Sigmoid colon (tissue), 4 donors: ENCODE measurements around the gene ADK.

Source experiments
- EP300 ChIP-seq, 4 donors: sonication (generic); formaldehyde crosslinking; IDR thresholded peaks; one replicate each; pipeline ENCODE4 v1.6.1; 2017; ENCODE audit warnings: antibody characterized with exemption in 4 of 4
- TF ChIP-seq, protein P1 (sequence below), 4 experiments: fragments of 450-650 bp in 3 of 4; fragments of 200-600 bp in 1 of 4; IDR thresholded peaks; one replicate each; pipeline ENCODE4 v1.5.1; 2016 to 2019; ENCODE audit warnings: antibody characterized with exemption in 4 of 4, mild to moderate bottlenecking in 3 of 4, moderate library complexity in 2 of 4

DNA sequence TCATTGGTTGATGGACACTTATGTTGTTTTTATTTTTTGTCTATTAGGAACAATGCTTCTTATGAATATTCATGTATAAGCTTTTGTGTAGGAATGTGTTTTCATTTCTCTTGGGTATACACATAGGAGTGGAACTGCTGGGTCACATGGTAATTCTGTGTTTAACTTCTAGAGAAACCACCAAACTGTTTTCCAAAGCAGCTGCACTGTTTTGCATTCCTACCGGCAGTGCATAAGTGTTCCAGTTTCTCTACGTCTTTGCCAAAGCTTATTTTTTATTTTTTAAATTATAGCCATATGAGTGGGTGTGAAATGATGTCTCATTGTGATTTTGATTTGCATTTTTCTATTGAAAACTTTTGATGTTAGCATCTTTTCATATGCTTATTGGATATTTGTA is 51.3 kb downstream of the ADK start:
- no peak for TF ChIP-seq EP300 (IDR thresholded peaks at IDR 0.05)
- TF ChIP-seq, protein P1, sequence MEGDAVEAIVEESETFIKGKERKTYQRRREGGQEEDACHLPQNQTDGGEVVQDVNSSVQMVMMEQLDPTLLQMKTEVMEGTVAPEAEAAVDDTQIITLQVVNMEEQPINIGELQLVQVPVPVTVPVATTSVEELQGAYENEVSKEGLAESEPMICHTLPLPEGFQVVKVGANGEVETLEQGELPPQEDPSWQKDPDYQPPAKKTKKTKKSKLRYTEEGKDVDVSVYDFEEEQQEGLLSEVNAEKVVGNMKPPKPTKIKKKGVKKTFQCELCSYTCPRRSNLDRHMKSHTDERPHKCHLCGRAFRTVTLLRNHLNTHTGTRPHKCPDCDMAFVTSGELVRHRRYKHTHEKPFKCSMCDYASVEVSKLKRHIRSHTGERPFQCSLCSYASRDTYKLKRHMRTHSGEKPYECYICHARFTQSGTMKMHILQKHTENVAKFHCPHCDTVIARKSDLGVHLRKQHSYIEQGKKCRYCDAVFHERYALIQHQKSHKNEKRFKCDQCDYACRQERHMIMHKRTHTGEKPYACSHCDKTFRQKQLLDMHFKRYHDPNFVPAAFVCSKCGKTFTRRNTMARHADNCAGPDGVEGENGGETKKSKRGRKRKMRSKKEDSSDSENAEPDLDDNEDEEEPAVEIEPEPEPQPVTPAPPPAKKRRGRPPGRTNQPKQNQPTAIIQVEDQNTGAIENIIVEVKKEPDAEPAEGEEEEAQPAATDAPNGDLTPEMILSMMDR (IDR thresholded peaks at IDR 0.05): no peak
